AG04449 (cell line): Measurements from ENCODE around the gene NANOGP8.

ENCODE experiments used
- CTCF ChIA-PET: fragments of 350-600 bp; formaldehyde crosslinking; extraction: SDS; loops from one replicate; lab custom pipeline; 2021; ENCODE audit warnings: antibody characterized with exemption; lab: Yijun Ruan, JAX
- POLR2A ChIA-PET: fragments of 400-600, 350-600 bp; formaldehyde crosslinking; extraction: SDS; loops from one replicate; lab custom pipeline; 2020; ENCODE audit warnings: antibody characterized with exemption, inconsistent platforms; lab: Yijun Ruan, JAX
- DNase-seq: peaks from one replicate; pipeline ENCODE4 v3.0.0-alpha.2; 2010; ENCODE audit warnings: low read depth, low spot score
- H3K4me3 ChIP-seq: 2 replicates; pipeline ENCODE4 v1.5.1; 2011; ENCODE audit warnings: low read depth, mild to moderate bottlenecking, control low read depth, low read length
- TF ChIP-seq, protein P1 (sequence below): IDR thresholded peaks from one replicate; pipeline ENCODE4 v1.5.1; 2011; ENCODE audit warnings: mild to moderate bottlenecking, moderate library complexity, low read length, control low read depth, inconsistent platforms; ENCODE audit not compliant: insufficient read depth; ENCODE audit errors: missing control alignments

NANOGP8 gene

DNA sequence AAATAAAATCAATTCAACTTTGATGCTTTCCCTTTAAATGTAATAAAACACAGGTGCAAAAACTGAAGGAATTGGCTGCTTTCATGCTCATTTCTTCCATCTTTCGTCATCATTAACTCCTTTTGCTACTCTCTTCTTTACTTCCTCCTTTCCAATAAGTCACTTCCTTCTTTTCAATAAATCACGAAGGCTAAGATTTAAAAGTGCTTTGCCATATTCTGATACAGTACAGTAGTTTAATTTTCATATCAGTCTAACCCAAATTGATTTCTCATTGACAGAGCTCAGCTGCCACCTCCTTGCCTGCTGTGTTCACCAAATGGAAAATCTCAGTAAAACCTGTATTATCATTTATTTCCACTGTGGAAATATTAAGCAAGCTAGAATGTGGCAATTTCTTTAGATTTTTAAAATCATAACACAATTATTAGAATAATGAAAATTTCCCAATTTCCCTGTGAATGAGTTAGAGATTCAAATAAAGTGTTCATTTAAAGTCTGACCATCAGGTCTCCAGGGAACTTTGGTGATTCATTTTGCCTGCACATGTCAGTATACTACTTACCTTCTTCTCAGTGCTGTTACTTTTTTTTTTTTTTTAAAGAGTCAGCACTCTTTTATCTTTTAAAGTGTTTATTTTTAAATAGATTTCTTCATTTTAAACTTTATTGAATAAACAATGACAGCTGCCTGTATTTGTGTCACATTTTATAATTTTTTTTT, 41.6 kb downstream of the NANOGP8 start:
- DNase-seq, result no peak
- no peak overlapping the region for H3K4me3 ChIP-seq
- TF ChIP-seq, protein P1, sequence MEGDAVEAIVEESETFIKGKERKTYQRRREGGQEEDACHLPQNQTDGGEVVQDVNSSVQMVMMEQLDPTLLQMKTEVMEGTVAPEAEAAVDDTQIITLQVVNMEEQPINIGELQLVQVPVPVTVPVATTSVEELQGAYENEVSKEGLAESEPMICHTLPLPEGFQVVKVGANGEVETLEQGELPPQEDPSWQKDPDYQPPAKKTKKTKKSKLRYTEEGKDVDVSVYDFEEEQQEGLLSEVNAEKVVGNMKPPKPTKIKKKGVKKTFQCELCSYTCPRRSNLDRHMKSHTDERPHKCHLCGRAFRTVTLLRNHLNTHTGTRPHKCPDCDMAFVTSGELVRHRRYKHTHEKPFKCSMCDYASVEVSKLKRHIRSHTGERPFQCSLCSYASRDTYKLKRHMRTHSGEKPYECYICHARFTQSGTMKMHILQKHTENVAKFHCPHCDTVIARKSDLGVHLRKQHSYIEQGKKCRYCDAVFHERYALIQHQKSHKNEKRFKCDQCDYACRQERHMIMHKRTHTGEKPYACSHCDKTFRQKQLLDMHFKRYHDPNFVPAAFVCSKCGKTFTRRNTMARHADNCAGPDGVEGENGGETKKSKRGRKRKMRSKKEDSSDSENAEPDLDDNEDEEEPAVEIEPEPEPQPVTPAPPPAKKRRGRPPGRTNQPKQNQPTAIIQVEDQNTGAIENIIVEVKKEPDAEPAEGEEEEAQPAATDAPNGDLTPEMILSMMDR, result no peak
- CTCF ChIA-PET, result no interaction called here
- POLR2A ChIA-PET, result no interaction called here

DNA sequence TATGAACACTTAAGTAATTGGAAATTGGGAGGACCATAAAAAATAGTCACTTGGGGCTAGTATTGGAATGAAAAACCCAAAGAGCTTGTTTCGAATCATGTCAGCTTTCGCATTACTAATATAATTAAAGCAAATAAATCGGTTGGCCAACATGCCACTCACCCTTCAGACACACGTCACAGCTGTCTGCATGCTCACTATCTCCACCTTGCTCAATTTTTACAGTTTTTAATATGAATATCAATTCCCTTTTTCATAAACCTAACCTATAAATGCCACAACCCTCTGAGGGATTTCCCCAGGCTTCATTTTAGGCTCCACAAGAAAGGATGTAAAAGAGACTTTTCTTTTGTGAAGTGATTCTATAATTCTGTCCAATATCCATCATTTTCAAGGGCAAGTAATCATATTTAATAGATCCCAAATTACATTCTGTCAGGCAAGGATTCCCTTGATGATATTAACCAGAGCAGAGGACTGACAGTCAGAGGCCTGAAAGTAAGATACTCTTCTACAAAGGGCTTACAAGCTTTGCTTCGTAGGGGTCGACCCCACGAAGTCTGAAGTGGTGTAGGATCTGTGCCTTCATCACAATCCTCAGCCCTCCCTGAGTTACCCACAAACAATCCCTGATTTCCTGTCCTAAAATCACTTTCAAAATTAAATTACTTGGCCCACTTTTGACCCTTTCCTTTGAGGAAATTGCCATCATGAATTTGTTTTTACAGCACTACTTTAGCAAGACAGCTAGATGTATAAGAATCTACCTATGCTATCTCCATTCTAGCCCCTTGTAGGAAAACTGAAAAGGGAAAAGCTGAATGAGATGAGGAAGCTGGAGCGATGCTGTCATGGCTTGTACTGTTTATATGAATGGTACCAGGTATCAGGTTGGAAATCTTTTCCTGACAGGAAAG, 44.5 kb downstream of the NANOGP8 start:
- POLR2A ChIA-PET, result no interaction called here
- TF ChIP-seq, protein P1, result no peak
- CTCF ChIA-PET, result no interaction called here
- no peak for DNase-seq
- H3K4me3 ChIP-seq, result no peak overlapping the region

DNA sequence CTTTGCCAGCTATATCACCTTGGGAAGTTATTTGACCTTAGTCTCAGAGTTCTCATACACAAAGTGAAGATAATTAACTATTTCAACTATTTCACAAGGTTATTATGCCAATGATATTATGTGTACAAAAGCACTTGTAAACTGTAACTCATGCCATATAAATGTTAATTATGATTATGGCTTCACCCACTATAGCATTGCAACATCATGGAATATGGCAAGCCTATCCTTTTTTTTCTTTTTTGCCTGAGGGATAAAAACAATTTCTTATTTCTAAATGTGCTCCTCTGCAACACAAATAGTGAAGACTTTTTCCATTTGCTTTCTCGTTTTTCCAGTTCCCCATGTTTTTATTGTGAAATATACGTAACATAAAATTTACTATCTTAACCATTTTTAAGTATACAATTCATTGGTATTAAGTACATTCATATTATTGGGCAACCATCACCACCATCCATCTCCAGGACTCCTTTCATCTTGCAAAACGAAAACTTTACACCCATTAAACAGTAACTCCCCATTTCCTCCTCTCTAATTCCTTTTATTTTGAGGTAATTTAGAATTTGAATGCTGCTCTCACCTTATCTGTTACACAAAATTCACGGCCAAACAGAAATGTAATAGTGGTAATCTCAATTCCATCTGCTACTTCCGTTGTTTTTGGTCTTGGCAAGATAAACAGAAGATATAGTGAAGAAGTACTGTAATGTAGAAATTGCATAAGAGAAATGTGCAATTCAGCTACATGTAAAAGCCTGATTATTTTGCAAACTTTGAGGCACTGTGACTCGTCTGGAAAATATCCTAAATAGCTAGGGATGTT, 46.3 kb downstream of the NANOGP8 start:
- TF ChIP-seq, protein P1, result no peak
- DNase-seq, result peak; percentile 28
- POLR2A ChIA-PET, result no interaction called here
- CTCF ChIA-PET, result no interaction called here
- H3K4me3 ChIP-seq, result no peak overlapping the region
